T47D (cell line): Measurements from ENCODE around the gene TTLL11.

ENCODE experiments used
- DNase-seq, 2 experiments: peaks; one replicate each; pipeline versions ENCODE4 v3.0.0 to v3.0.0-alpha.2; 2011 to 2012; ENCODE audit warnings: low read depth in 1 of 2, low spot score in 1 of 2
- JUND ChIP-seq: IDR thresholded peaks from 2 replicates; pipeline ENCODE4 v1.6.1; 2012; ENCODE audit warnings: low read depth
- in situ Hi-C: cut with HindIII; loops from 2 replicates; pipeline ENCODE4 v1.10.0; 2016; ENCODE audit warnings: low sequenced_read_pairs, low pct_unique_long_range_greater_than_20kb

The TTLL11 gene

GRCh38 chr9:122130837-122131236 is 37.7 kb upstream of the TTLL11 start:
- DNase-seq, result no peak
- TF ChIP-seq JUND, result no peak
- in situ Hi-C loops, result no loop called here

- TF ChIP-seq JUND, result no peak
- DNase-seq, result no peak
- in situ Hi-C loops, result no loop called here
These were observed 36.9 kb upstream of the TTLL11 start for GRCh38 chr9:122129969-122130368.

DNA sequence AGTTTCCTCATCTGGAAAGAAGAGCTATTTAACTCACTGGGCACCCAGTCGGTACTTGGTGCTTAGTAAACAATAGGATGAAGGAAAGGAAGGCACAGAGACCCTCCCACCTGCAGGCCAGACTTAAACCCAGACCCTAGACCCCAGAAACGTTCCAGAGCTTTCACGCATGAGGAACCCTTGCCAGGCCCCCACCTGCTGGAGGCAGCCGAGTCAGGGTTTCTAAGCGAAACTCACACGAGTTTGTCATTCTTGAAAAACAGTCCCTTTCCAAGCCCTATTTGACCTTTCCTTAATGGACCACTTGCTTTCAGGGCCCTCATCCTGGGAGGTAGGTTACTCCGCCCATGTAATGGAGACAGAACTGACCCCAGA is 35.8 kb upstream of the TTLL11 start:
- no peak for DNase-seq
- no peak for TF ChIP-seq JUND
- in situ Hi-C loops, result no loop called here

DNA sequence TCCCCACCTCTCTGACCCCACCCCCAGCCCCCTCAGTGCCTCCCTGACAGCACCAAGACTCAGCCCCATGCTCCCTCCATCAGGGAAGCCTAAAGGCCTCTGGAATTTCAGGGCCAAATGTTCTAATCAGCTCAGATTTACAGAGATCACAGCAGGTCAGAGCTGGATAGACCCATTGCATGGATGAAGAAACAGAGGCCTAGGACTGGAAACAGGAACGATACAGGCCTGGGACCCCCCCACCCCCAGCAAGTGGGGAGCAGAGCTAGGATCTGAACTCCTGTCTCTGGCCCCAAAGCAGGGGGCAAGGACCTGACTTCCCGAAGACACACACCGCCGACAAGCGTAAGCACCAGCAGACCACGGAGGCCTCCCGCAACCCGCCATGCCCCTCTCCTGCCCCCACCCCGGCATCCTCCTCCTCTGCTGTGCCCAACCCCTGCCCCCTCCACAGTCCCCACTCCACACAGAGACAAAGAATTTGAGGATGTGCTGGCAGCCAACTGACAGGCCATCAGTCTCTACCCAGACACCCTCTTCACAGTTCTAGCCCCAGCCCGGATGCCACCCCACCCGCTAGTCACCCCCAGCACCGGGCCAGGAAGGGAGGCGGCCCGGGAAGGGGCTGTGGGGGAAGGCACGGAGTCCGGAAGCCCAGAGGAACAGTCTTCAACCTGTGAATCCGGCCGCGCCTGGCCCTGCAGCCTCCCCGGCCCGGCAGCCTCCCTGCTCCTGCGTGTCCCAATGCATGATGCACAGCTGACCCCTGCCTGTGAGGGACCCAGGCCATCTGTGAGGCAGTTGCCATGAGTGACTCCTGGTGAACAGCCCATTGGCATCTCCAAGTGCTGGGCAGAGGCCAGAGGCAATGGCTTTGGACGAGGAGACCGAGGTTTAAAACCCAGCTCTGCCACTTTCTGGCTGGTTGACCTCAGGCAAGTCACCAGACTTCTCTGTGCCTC is 35.2 kb upstream of the TTLL11 start:
- in situ Hi-C loops, result no loop called here
- TF ChIP-seq JUND, result no peak
- DNase-seq, result no peak

DNA sequence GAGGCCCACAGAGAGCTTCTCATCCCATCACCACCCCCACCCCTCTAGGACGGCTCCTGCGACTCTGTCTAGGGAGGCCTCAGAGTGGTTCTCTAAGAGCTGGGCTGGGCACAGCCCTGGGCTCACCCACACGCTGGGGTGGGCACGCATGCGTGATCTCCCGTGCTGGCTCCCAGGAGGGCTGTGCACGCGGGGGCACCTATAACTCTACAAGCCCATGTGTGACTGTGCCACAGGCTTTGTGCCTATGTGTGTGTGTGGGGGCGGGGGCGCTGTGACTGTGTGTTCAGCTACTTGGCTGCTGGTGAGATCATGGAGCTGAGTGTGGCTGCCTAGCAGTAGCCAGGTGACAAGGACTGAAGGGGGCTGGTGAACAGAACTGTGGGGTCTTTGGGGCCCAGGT is 34.3 kb upstream of the TTLL11 start:
- in situ Hi-C loops, result no loop called here
- no peak for DNase-seq
- TF ChIP-seq JUND, result no peak

DNA sequence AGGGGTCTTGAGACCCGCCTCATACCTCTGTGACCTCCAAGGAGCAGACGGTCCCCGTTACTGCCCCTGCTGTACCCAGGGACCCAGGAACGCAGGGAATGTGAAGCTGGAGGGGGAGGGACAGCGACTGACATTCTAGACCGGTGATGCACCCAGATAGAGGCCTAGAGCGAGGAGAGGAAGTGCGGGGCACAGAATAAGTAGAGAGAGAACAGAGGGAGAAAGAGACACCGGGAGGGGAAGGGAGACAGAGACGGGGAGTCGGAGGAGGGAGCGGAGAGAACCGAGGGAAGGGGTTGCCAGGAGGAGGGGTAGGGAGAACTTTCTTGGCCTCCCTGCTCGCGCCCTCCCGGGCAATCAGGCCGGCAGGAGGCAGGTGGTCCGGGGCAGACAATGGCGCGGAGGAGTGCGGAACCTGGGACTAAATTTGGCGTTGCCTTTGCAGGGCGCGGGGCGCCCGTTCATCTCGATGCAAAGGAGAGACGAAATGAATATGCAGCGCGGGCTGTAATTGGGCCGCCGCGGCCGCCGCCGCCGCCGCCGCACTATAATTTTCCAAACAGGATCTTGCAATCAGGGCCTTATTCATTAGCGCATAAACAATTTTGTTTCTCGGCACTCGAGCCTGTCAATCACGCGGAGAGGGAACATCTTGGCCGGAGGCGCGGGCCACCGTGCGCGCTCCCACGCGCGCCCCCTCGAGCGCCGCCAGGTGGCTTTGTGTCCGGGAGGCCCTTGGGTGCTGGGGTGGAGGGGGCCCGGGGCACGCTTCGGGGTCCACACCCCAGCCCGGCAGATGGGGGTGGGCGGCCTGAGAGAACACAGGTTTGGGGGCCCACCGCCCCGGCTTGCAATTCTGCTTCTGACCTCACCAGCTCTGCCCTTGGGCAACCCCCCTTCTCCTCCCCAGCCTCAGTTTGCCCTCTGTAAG is 33.5 kb upstream of the TTLL11 start:
- TF ChIP-seq JUND, result no peak
- in situ Hi-C loops, result no loop called here
- DNase-seq, result no peak

DNA sequence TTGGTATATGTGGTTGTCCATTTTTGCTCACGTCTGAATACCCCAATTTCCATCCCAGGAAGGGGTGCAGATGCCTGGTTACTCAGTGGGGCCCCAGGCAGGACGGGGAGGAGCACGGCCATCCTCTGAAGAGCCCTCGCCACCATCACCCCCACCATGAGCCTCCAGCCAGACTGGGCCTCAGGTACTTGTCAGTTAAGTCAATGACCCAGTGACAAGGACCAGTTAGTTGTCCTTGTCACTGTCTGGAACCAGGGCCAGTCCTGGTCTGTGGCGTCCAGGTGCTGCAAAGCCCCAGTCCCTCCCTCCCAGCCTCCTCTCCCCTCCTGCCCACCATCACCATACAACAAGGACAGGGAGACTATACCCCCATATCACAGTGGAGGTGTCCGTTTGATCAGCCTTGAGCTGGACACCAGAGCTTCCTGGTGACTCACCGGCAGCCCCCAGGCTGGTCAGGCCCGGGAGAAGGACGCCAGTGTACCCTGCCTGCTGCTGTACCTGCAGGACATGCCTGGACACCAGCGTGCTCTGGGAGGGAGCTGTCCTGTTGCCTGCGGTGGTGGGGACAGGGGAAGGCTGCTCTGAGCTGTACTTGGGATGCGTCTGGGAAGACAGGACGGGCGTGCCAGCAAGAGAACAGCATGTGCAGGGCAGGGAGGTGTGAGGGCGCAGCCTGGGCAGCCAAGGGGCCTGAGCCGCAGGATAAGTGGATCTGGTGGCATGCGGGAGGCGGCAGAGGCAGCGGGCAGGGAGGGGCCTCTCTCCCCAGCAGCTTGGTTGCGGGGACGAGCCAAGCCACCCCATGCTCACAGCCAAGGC is 32.6 kb upstream of the TTLL11 start:
- TF ChIP-seq JUND, result no peak
- no peak for DNase-seq
- in situ Hi-C loops, result no loop called here

DNA sequence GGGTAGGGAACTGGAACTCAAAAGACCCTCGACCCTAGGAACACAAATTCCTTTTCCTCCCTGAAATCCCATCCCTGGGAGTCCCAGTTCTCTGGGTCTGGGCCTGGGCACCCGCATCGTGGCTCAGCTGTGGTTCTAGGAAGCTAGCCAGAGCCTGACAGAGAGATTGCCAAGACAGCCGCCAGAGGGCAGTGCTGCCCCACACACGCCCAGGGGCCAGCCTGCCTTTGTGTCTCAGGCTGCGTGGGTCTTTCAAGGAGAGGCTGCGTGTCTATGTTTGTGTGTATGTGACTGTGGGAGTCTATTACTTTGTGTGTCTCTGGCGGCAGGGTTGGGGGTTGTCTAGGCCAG is 32.0 kb upstream of the TTLL11 start:
- TF ChIP-seq JUND, result no peak
- DNase-seq, result peak; percentile 86 to 95
- in situ Hi-C loops, result no loop called here

GRCh38 chr9:122124528-122124927 is 31.4 kb upstream of the TTLL11 start:
- in situ Hi-C loops, result no loop called here
- no peak for TF ChIP-seq JUND
- DNase-seq, result no peak

DNA sequence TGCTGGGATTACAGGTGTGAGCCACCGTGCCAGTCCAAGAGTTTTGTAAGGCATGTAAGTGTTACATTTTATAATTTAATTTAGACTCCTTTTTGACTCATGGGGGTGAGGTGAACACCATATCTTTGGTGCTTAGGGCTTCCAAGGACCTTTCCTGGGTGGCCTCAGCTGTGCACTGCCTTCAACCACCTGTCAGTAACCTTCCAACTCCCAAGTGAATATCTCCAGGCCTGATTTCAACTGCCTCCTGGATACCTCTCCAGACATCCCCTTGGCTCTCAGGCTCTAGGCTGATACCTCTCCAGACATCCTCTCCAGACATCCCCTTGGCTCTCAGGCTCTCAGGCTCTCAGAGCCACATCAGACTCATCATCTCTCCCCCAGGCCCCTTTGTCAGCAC is 30.9 kb upstream of the TTLL11 start:
- no peak for DNase-seq
- no peak for TF ChIP-seq JUND
- in situ Hi-C loops, result no loop called here

GRCh38 chr9:122122903-122123632 is 30.0 kb upstream of the TTLL11 start:
- in situ Hi-C loops, result no loop called here

GRCh38 chr9:122122468-122122867 is 29.4 kb upstream of the TTLL11 start:
- peak in 1 of 2 experiments; percentile 35 for DNase-seq
- TF ChIP-seq JUND, result no peak
- in situ Hi-C loops, result no loop called here

More at GRCh38 chr9:122122903-122123632, 30.0 kb upstream of the TTLL11 start:
- peak; percentile 85 to 86 for DNase-seq
- TF ChIP-seq JUND, result no peak
